Skeletal muscle cell (primary cell): Measurements from ENCODE around the gene LEMD1.
"Not testable (repeated sequence)": the region's sequence is repeated elsewhere in the genome, so short reads cannot be mapped to it uniquely, and the experiment has no call there.

Experiments used
- DNase-seq: peaks from one replicate; pipeline ENCODE4 v3.0.0-alpha.2; 2010; ENCODE audit warnings: low read depth
- H3K4me3 ChIP-seq: 2 replicates; pipeline ENCODE4 v1.5.1; 2011; ENCODE audit warnings: low read depth, mild to moderate bottlenecking, control low read depth, low read length, moderate library complexity

LEMD1 gene

DNA sequence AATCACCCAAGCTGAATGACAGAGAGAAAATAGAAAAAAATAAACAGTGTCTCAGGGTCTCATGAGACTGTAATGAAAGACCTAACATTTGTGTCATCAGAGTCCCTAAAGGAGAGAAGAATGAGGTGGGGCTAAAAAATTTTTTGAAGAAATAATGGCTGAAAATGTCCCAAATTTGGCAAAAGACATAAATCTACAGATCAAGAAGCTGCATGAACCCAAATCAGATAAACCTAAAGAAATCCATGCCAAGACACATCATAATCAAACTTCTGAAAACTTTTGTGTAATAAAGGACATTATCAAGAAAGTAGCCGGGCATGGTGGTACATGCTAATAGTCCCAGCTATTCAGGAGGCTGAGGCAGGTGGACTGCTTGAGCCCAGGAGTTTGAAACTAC lies 29.2 kb downstream of the LEMD1 start:
- DNase-seq: no peak
- no peak overlapping the region for H3K4me3 ChIP-seq

DNA sequence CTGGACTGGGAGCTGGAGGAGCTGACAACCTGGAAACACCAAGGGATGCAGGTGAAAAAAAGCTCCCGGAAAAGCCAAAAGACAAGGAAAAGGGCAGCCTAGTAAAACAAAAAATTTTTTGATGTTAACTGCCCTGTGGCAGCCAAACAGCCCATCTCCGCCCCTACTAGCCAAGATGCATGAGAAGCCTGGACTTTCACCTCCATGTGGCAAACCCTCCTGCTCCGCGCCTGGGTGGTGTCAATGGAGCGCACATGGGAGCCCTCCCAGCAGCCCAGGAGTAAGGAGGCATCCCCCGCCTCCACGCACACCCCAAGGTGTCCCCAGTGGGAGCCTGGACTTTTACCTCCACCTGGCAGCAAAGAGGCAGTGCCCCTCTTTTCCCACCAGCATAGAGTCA lies 30.5 kb downstream of the LEMD1 start:
- H3K4me3 ChIP-seq: no peak overlapping the region
- no peak for DNase-seq

DNA sequence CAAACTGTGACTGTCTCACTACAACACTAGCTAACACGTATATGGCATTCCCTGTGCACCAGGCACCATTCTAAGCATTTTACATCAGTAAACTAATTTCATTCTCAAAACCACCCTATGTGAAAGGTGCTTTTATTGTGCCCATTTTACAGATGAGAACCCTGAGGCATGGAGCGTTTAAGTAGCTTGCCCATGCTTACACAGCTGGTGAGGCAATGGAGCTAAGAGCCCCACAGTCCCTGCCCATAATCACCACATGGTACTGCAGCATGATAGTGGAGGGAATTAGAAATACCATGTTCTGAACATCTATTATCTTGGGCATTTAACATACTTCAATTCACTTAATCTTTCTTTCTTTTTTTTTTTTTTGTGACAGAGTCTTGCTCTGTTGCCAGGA lies 34.0 kb downstream of the LEMD1 start:
- no peak for DNase-seq
- no peak overlapping the region for H3K4me3 ChIP-seq

DNA sequence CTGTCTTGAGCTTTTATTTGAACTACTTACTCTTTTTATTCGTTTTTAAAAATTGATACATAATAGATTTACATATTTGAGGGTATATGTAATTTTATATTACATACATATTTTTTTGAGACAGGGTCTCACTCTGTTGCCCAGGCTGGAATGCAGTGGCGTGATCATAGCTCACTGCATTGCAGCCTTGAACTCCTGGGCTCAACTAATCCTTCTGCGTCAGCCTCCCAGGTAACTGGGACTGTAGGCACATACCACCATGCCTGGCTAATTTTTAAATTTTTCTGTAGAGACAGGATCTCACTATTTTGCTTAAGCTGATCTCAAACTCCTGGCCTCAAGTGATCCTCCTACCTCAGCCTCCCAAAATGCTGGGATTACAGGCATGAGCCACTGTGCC lies 38.9 kb downstream of the LEMD1 start:
- DNase-seq, H3K4me3 ChIP-seq: not testable (repeated sequence)

DNA sequence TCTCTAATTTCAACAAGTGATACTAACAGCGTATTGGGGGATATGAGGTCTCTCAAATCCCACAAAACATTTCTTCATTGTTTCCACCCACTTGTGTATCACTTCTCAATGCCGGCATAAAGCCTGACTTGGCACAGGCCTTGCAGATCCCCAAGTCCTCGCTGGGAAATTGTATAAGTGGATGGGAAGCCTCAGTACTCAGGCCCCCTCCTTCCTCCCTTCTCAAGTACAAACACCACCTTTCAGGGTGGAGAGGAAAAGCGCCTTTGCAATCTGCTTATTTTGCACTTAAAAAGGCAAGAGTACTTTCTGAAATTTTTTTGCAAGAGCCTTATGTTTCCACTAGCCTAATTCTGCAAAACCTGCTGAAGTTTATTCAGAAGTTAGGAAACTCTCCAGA lies 39.3 kb downstream of the LEMD1 start:
- H3K4me3 ChIP-seq: no peak overlapping the region
- no peak for DNase-seq

DNA sequence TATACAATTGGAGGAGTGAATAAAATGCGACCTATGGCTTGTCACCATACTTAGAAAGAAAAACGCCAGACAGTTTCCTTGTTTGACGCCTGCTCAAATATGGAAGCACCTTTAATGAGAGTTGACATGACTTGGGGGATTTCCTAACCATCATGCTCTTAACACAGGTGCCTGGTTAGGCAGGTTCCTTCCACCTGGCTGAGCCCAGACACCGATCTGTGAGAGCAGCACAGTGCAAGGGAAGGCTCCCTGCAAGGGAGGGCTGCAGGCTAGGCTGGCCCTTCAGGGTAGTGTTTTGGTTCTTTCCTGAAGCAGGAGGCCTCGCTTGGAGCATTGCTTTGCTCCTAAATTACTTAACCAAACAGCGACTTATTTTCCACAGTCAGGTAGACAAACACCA lies 40.6 kb downstream of the LEMD1 start:
- H3K4me3 ChIP-seq: no peak overlapping the region

DNA sequence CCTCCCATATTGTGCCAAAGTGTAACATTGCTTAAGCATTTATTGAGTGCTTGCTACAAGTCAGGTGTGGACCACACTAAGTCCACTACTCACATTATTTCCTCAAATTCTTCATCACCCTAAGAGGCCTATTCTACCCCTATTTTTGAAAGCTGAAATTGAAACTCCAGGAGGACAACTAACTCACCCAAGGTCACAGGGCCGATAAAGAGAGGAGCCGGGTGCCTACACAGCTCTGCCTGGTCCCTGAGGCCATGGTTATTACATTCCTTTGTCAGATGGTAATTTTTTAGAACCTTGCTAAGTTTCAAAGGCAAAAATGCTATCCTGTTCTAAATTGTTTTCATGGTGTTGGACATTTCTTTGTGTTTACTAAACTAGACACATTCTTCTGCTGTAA lies 41.0 kb downstream of the LEMD1 start:
- DNase-seq: no peak
- H3K4me3 ChIP-seq: no peak overlapping the region

More for the DNA sequence above, 40.6 kb downstream of the LEMD1 start:
- DNase-seq: no peak

DNA sequence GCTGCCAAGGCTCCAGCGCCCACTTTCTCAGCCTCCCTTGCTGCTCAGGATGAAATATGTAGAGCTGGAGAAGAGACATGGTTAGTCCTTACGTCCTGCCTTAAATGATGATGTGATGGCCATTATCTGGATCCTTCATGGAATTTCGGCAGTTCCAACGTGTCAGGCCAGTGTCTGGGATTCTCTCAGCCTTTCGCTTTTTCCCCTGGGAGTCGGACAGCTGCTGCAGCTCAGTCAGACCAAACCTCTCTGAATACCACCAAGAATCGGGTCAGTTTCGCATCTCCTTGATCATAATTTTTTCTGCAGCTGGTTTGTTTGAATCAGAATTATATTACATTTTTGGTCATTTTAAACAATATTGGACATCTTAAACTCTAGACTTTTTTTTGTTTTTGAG lies 42.8 kb downstream of the LEMD1 start:
- DNase-seq: no peak

DNA sequence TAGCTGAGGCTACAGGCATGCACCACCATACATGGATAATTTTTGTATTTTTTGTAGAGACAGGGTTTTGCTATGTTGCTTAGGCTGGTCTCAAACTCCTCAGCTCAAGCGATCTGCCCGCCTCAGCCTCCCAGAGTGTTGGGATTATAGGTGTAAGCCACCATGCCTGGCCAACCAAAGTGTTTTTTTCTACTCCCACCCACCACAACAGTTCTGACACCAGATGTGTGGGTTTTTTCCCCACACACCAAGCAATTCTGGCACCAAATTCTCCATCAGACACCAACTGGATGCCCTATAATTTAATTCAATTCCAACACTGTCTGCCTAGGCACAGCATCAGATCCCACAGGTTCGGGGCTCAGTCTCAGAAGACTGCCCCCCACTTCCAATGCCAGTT lies 44.5 kb downstream of the LEMD1 start:
- DNase-seq: no peak
- no peak overlapping the region for H3K4me3 ChIP-seq

More for the DNA sequence above, 42.8 kb downstream of the LEMD1 start:
- H3K4me3 ChIP-seq: no peak overlapping the region

DNA sequence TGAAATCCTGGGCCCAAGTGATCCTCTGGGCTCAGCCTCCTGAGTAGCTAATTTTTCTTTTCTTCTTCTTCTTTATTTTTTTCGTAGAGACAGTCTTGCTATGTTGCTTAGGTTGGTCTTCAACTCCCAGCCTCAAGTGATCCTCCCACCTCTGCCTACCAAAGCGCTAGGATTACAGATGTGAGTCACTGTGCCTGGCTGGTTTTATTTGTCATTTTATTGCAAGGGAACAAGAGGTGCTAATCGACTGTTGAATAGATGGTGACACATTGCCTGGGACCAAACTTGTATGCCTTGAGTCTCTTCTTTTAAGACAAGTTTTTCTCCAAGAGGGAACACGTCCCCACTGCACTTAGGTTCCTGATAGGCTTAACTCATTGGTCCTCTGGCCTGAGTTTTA lies 45.1 kb downstream of the LEMD1 start:
- DNase-seq: no peak

DNA sequence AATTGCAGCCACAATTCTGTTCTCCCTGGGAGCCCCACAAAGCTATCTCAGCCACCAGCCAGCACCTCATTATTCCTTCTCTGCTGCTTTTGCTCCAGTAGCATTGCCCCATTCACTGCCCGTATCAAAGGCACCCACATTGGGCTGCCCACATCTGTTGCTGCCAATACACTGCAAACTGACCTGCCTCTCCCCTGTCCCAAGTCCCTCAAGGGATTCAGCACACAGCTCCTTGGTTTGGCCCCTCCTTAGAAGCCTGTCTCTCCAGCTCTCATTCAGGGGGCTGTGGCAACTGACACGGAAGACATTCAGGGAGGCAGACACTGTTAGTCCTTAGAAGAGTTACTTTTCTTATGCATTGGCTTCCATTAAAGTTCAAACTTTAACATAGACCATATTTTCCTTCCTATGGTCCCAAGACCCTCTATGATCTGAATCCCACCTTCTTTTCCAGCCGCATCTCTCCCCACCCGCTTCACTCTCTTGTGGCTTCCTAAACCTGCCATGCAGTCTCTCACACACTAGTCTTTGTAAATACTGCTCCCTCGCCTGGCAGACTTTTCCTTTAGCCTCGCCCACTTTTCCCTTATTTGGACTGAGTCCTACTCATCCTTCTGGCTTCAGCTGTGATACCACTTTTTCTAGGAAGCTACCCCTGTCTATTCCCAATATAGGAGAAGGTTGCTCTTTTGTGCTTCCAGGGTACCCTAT lies 45.9 kb downstream of the LEMD1 start:
- no peak overlapping the region for H3K4me3 ChIP-seq
- no peak for DNase-seq

More for the DNA sequence above, 45.1 kb downstream of the LEMD1 start:
- no peak overlapping the region for H3K4me3 ChIP-seq

DNA sequence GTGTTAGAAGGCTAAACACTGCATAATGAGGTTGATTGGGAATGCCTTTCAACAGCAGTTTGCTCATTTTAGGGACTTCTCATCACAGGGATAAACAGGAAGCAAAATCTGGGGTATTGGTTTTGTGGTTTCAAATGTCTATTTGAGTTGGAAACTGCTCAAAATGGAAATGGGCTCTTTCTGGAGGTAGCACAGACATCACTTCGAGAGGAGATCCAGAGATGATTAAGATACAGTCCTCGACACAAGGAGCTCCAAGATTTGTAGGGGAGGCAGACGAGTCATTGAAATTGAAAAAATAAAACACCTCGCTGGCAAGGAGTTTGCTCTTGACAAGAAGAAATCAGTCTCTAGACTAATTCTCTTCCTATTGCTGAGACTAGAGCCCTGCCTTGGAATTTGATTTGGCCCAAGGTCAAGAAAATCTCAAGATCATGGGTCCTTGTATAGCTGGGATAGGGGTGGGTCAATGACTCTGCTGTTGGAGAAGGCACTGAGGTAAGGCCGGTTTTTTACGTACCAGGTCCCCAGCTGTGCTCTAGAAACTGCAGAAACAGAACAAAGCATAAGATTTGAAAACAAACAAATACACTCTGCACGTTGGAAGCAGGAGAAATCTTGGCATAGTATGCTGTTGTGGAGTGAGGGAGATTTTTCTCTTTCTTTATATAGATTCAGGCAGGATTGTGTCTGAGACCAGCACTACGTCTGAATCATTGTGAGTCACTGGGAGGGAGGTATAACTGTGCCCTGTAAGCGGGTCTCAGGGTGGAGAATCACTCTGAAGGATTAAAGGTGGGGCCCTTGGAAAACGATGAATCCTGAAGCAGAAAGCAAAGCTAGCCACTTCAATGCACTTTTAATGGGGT lies 47.4 kb downstream of the LEMD1 start:
- DNase-seq: no peak
- H3K4me3 ChIP-seq: no peak overlapping the region

DNA sequence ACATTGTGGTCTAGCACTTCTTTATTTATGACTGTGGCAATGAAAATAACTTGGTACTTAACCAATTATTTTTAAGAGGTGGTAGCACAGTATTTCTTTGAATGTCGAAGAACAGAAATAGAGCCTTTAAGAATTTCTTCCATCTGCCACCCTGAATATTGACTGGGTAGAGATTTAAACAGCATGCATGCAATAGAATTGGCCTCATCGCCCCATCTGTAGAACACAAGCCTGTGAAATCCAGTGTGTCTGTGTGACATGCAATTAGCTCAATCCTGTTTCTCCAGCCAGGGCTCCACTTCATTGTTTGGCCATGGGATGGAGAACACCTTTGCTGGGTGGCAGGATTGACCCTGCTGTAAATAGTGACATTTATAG lies 48.1 kb downstream of the LEMD1 start:
- no peak for DNase-seq
- no peak overlapping the region for H3K4me3 ChIP-seq

DNA sequence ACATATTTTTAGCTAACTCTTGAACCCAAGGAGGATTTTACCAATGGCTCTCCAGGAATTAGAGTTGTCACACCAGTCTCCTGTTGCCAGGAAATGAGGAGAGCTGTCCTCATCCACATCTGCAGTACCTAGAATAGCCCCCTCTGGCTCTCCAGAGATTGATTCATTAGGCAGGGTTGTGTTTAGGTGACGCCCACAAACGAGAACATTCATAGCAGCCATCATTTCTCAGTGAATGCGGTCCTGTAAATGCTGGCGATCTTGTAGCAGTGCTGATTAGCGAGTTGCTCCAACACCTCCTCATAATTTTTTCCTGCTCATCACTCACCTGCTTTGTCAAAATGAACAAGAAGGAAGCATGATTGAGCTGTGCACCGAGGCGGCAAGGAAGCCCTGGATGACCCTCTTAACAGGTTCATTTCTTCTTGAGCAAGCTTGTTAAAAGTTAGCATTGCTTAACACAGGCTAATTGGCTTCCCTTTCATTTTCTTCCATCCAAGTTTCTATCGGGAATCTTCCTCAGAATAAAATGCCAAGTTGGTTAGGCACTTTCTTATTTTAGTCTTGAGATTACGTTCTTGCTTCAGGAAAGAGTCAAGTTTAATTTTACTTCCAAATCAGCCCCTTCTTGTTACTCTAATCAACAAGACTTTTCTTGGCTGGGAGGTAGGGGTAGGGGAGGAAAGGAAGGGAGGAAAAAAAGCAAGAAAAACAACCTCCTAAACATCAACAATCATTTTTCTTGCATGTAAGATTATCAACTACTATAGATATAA lies 48.6 kb downstream of the LEMD1 start:
- H3K4me3 ChIP-seq: no peak overlapping the region
- no peak for DNase-seq

DNA sequence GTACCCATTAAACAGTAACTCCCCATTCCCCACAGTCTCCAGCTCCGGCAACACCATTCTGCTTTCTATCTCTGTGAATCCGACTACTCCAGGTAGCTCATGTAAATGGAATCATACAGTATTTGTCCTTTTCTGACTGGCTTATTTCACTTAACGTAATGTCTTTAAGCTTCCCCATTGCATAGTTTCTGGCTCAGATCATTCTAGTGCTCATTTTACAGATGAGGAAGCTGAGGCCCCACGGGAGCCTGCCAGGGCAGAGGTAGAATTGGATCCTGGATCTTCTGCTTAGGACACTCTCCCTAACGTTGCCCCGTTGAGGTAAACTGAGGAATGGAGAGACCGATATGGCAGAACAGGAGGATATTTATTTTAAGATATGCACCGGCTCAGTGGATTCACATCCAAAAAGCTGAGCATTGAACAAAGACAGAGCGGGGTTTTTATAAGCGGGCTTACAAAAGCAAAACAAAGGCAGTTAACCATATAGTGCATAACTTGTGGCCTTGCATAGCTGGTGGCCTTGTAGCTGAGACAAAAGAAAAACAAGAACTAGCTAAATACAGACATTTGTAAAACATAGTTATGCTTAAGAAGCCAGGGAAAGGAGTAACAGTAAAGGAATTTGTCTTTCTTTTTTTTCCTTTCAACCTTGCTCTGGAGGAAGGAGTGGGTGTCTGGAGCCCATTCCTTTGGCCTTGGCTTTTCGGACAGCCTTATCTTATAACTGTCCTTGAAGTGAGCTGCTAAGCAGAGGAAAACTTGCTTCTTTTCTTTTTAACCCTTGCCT lies 49.8 kb downstream of the LEMD1 start:
- no peak overlapping the region for H3K4me3 ChIP-seq
- DNase-seq: no peak

DNA sequence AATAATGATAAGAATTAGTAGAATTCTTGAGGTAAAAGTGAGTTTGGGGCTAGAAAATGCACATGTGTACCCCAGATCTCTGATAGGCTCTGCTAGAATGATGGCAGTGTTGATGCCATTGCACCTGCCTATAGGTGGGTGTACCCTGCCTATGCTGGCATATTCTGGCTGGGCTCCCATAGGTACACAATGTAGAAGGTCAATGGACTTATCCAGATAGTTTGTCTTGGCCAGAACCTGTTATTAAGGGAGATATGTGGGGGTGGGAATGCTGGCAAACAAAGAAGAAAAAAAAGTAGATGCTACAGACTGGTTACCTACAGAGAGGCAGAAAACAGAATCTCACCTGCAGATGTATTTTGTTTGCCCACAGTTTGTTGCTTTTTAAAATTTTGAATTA lies 51.1 kb downstream of the LEMD1 start:
- DNase-seq: no peak
- H3K4me3 ChIP-seq: no peak overlapping the region

DNA sequence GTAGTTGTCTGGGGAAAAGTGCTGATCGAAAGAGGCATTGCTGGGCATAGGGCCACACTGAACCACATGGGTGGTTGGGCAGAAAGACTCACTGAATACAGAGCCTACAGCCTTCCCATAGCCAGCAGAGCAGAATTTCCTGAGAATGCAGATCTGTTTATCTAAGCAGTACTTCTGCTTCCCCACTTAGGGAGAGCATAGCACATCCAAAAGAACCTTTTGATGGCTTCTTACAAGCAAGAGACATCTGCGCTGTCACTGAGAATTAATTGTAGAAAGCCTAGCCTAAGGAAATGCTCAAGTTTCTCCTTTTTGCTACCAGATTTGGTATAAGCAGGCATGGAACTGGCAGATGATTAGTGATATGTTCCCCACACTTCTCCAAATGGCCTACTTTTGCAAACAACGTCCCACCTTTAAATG lies 52.1 kb downstream of the LEMD1 start:
- DNase-seq: no peak
- H3K4me3 ChIP-seq: no peak overlapping the region

DNA sequence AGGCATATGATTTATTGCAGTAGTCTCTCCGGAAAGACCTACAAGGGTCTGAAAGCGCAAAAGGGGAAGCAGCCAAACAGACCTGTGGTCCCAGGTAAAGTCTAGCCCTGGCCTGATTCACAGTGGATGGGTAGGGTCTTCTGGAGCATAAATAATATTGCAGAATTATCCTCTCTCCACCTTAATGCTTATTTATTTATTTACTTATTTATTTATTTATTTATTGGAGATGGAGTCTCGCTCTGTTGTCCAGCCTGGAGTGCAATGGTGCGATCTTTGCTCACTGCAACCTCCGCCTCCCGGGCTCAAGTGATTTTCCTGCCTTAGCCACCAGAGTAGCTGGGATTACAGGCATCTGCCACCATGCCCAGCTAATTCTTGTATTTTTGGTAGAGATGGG lies 53.4 kb downstream of the LEMD1 start:
- H3K4me3 ChIP-seq: no peak overlapping the region
- no peak for DNase-seq

DNA sequence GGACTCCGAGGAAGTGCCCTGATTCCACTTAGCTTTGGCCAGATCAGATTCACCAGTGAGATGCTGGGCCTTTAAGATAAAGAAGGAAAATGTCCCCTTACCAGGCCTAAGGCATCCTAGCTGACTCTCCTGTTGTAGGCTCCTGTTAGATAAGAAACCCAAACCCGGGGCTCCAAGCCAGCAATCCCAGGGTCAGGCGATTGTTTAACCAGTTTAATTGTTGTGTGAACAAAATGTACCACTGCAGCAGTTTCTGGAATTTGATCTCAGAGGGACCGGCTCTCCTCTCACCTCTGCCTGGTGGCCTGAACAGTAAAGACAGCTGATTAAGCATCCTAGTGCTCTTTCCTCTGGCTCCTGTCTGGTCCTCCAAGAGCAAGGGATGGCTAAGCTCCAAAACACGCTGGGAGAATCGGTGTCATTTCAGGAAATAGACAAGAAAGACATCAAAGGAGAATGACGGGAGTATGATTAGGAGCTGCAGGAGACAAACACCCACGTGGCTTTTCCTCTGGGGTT lies 55.9 kb downstream of the LEMD1 start:
- DNase-seq: no peak

More for the DNA sequence above, 55.9 kb downstream of the LEMD1 start:
- no peak overlapping the region for H3K4me3 ChIP-seq
